Naive thymus-derived CD4-positive, alpha-beta T cell (primary cell): ENCODE data around the gene LCE2D. TPM values are rescaled to one million over a fixed set of nuclear protein-coding genes. Genes with fewer than 3 reads are reported as not detected.

Source experiments
- polyA plus RNA-seq, 2 donors: library from polyadenylated mRNA; unstranded; fragments of 300-500 nt; fragmentation: Illumina TruSeq; gene quantifications; one replicate each; pipeline ENCODE4 v1.2.3, GENCODE V29; 2021
- total RNA-seq, 6 experiments: library from RNA in 5 of 6; stranded (reverse) in 5 of 6; gene quantifications; 1 replicate in 5 of 6; 2 replicates in 1 of 6; pipeline ENCODE4 v1.2.3 and lab custom pipeline; 2021 to 2026

LCE2D gene
- total and polyA plus RNA-seq, 7 experiments from 2014 or later = not detected

Other genes starting within 250 kb of the LCE2D start
- not detected for gene CRNN, start 249.1 kb upstream of the LCE2D start, total RNA-seq
- not detected for gene CRNN, start 249.1 kb upstream of the LCE2D start, polyA plus RNA-seq
- not detected for gene LCE5A, start 152.6 kb upstream of the LCE2D start, total RNA-seq
- not detected for gene LCE5A, start 152.6 kb upstream of the LCE2D start, polyA plus RNA-seq
- not detected for gene CRCT1, start 148.9 kb upstream of the LCE2D start, total RNA-seq
- not detected for gene CRCT1, start 148.9 kb upstream of the LCE2D start, polyA plus RNA-seq
- not detected for gene LCE3E, start 96.6 kb upstream of the LCE2D start, total RNA-seq
- not detected for gene LCE3E, start 96.6 kb upstream of the LCE2D start, polyA plus RNA-seq
- gene LCE3D, start 82.9 kb upstream of the LCE2D start, total RNA-seq = not detected
- gene LCE3D, start 82.9 kb upstream of the LCE2D start, polyA plus RNA-seq = not detected
- not detected for gene LCE3C, start 63.1 kb upstream of the LCE2D start, total RNA-seq
- gene LCE3C, start 63.1 kb upstream of the LCE2D start, polyA plus RNA-seq = not detected
- gene LCE3B, start 49.6 kb upstream of the LCE2D start, total RNA-seq = not detected
- not detected for gene LCE3B, start 49.6 kb upstream of the LCE2D start, polyA plus RNA-seq
- gene LCE3A, start 40.3 kb upstream of the LCE2D start, total RNA-seq = not detected
- gene LCE3A, start 40.3 kb upstream of the LCE2D start, polyA plus RNA-seq = not detected
- not detected for gene LCE2C, start 11.9 kb downstream of the LCE2D start, total RNA-seq
- gene LCE2C, start 11.9 kb downstream of the LCE2D start, polyA plus RNA-seq = not detected
- not detected for gene LCE2B, start 22.7 kb downstream of the LCE2D start, total RNA-seq
- not detected for gene LCE2B, start 22.7 kb downstream of the LCE2D start, polyA plus RNA-seq
- not detected for gene LCE2A, start 35.0 kb downstream of the LCE2D start, total RNA-seq
- gene LCE2A, start 35.0 kb downstream of the LCE2D start, polyA plus RNA-seq = not detected
- gene LCE4A, start 44.8 kb downstream of the LCE2D start, total RNA-seq = not detected
- gene LCE4A, start 44.8 kb downstream of the LCE2D start, polyA plus RNA-seq = not detected
- gene KPRP, start 94.6 kb downstream of the LCE2D start, total RNA-seq = not detected
- not detected for gene KPRP, start 94.6 kb downstream of the LCE2D start, polyA plus RNA-seq
- gene LCE1F, start 111.8 kb downstream of the LCE2D start, total RNA-seq = not detected
- not detected for gene LCE1F, start 111.8 kb downstream of the LCE2D start, polyA plus RNA-seq
- gene LCE1E, start 122.9 kb downstream of the LCE2D start, total RNA-seq = not detected
- not detected for gene LCE1E, start 122.9 kb downstream of the LCE2D start, polyA plus RNA-seq
- not detected for gene LCE1D, start 133.3 kb downstream of the LCE2D start, total RNA-seq
- gene LCE1D, start 133.3 kb downstream of the LCE2D start, polyA plus RNA-seq = not detected
- gene LCE1C, start 143.3 kb downstream of the LCE2D start, total RNA-seq = not detected
- not detected for gene LCE1C, start 143.3 kb downstream of the LCE2D start, polyA plus RNA-seq
- not detected for gene LCE1B, start 148.6 kb downstream of the LCE2D start, total RNA-seq
- not detected for gene LCE1B, start 148.6 kb downstream of the LCE2D start, polyA plus RNA-seq
- not detected for gene LCE1A, start 164.1 kb downstream of the LCE2D start, total RNA-seq
- not detected for gene LCE1A, start 164.1 kb downstream of the LCE2D start, polyA plus RNA-seq
- not detected for gene LCE6A, start 179.5 kb downstream of the LCE2D start, total RNA-seq
- not detected for gene LCE6A, start 179.5 kb downstream of the LCE2D start, polyA plus RNA-seq
- gene LCE7A, start 196.6 kb downstream of the LCE2D start, total RNA-seq = not detected
- gene LCE7A, start 196.6 kb downstream of the LCE2D start, polyA plus RNA-seq = not detected
- not detected for gene SMCP, start 214.9 kb downstream of the LCE2D start, total RNA-seq
- gene SMCP, start 214.9 kb downstream of the LCE2D start, polyA plus RNA-seq = not detected
- not detected for gene IVL, start 245.2 kb downstream of the LCE2D start, total RNA-seq
- not detected for gene IVL, start 245.2 kb downstream of the LCE2D start, polyA plus RNA-seq